Measurements from ENCODE around the gene RFX6. TPM values are rescaled to one million over a fixed set of nuclear protein-coding genes. Genes with fewer than 3 reads are reported as not detected.

The RFX6 gene
- total RNA-seq, 1 experiment from 2014 or later, result not detected

- TF ChIP-seq YY1 (IDR thresholded peaks at IDR 0.05; ENCODE audit: extremely low read depth, insufficient replicate concordance, low read depth, low read length) (no peak), JUND (IDR thresholded peaks at IDR 0.05) (no peak), MAX (IDR thresholded peaks at IDR 0.05) (no peak), RAD21 (IDR thresholded peaks at IDR 0.05; ENCODE audit: low read depth) (no peak), ZNF274 (IDR thresholded peaks at IDR 0.05; ENCODE audit: low read depth, low read length) (no peak), POLR2A (IDR thresholded peaks at IDR 0.05; ENCODE audit: borderline replicate concordance, extremely low read depth, insufficient read depth, insufficient read length) (no peak)
Measured at GRCh38 chr6:116872771-116873170, 4.3 kb upstream of the RFX6 start (continued).

GRCh38 chr6:116876107-116876506 lies 935 bp upstream of the RFX6 start:
- H3K79me2 ChIP-seq (ENCODE audit: insufficient read depth, low read length), result no peaks in the 10 kb centered on the region
- ChIA-PET CTCF (no interaction called here), RAD21 (ENCODE audit: low non-redundant PET in 1 of 2, low total read pairs in 2 of 2, uncharacterized antibody in 2 of 2, unreplicated experiment in 2 of 2) (no interaction called here), POLR2A (no interaction called here)
- intact Hi-C loops (cut with micrococcal nuclease), result no loop called here
- no peak for ATAC-seq
- H3K4me3 ChIP-seq (replicated peaks in 1 of 2; ENCODE audit: low read depth in 1 of 2, low read length in 2 of 2), result no peak overlapping the region
- H3K9ac ChIP-seq (ENCODE audit: low read length), result no peak overlapping the region
- BruUV-seq (replicated peaks), result no TSS peak
- no peaks in the 10 kb centered on the region for H3K9me2 ChIP-seq (ENCODE audit: insufficient read depth)
- H4K20me1 ChIP-seq (ENCODE audit: insufficient read depth), result no peaks in the 10 kb centered on the region
- no peaks in the 10 kb centered on the region for H3K4me1 ChIP-seq (ENCODE audit: control insufficient read depth in 1 of 2, insufficient read depth in 2 of 2, low read length in 2 of 2)
- H3K4me2 ChIP-seq (ENCODE audit: low read length), result no peak overlapping the region
- no peaks in the 10 kb centered on the region for H3K36me3 ChIP-seq (ENCODE audit: control insufficient read depth in 1 of 2, insufficient read depth in 2 of 2, low read length in 2 of 2)
- no peaks in the 10 kb centered on the region for H3K27me3 ChIP-seq (ENCODE audit: insufficient read depth, low read length)
- H3K9me3 ChIP-seq (ENCODE audit: control insufficient read depth in 1 of 2, insufficient read depth in 1 of 2, low read depth in 1 of 2, low read length in 2 of 2), result no peaks in the 10 kb centered on the region
- DNase-seq (ENCODE audit: low read depth, low spot score), result no peak
- no peak overlapping the region for H2AFZ ChIP-seq (ENCODE audit: low read depth, low read length, poor library complexity, severe bottlenecking)
- H3K27ac ChIP-seq (ENCODE audit: low read depth, low read length), result no peak overlapping the region
- TF ChIP-seq ATF3 (IDR thresholded peaks at IDR 0.05) (no peak), CBX3 (IDR thresholded peaks at IDR 0.05; ENCODE audit: low read depth) (no peak), REST (IDR thresholded peaks at IDR 0.05; ENCODE audit: low read depth) (no peak), EGR1 (IDR thresholded peaks at IDR 0.05; ENCODE audit: low read depth) (no peak), SIN3A (IDR thresholded peaks at IDR 0.05; ENCODE audit: low read depth) (no peak), EZH2phosphoT487 (IDR thresholded peaks at IDR 0.05; ENCODE audit: borderline replicate concordance) (no peak), ZNF274 (IDR thresholded peaks at IDR 0.05; ENCODE audit: low read depth, low read length) (no peak), CEBPB (IDR thresholded peaks at IDR 0.05; ENCODE audit: low read depth) (no peak), SRF (IDR thresholded peaks at IDR 0.05; ENCODE audit: low read depth) (no peak), MAX (IDR thresholded peaks at IDR 0.05) (no peak), RAD21 (IDR thresholded peaks at IDR 0.05; ENCODE audit: low read depth) (no peak), SP1 (IDR thresholded peaks at IDR 0.05; ENCODE audit: low read depth) (no peak), POLR2A (IDR thresholded peaks at IDR 0.05; ENCODE audit: borderline replicate concordance, extremely low read depth, insufficient read depth, insufficient read length) (no peak), ZFX (IDR thresholded peaks at IDR 0.05) (no peak), ELF1 (IDR thresholded peaks at IDR 0.05; ENCODE audit: borderline replicate concordance, low read depth) (no peak), CTCF (IDR thresholded peaks at IDR 0.05 in 2 of 3, conservative IDR thresholded peaks at IDR 0.05 in 1 of 3; ENCODE audit: borderline replicate concordance in 1 of 3, insufficient read depth in 1 of 3, low read depth in 2 of 3, low read length in 2 of 3) (no peak), YY1 (IDR thresholded peaks at IDR 0.05; ENCODE audit: extremely low read depth, insufficient replicate concordance, low read depth, low read length) (no peak), POLR2AphosphoS5 (IDR thresholded peaks at IDR 0.05; ENCODE audit: low read depth, low read length) (no peak), FOSL1 (IDR thresholded peaks at IDR 0.05; ENCODE audit: low read depth) (no peak)

Data from HCT116 (cell line).